GM18909 (cell line): ENCODE results near the gene CCDC174.
A peak's percentile ranks its signal among the peaks of the same experiment; 100 is the strongest.

Experiments
- ATAC-seq: cut with Tn5 transposase; IDR thresholded peaks from one replicate; pipeline ENCODE4 v1.9.1; 2021; ENCODE audit warnings: mild to moderate bottlenecking; ENCODE audit not compliant: unreplicated experiment, poor library complexity

CCDC174 gene

GRCh38 chr3:14624498-14624897, 27.1 kb upstream of the CCDC174 start:
- ATAC-seq = no peak

- ATAC-seq = no peak
Measured at GRCh38 chr3:14625443-14625842, 26.1 kb upstream of the CCDC174 start.

GRCh38 chr3:14627815-14628214, 23.7 kb upstream of the CCDC174 start:
- no peak for ATAC-seq

- no peak for ATAC-seq
Measured at GRCh38 chr3:14628406-14628805, 23.2 kb upstream of the CCDC174 start.

- no peak for ATAC-seq
Measured at GRCh38 chr3:14630404-14631100, 21.0 kb upstream of the CCDC174 start.

GRCh38 chr3:14631101-14631497, 20.5 kb upstream of the CCDC174 start:
- no peak for ATAC-seq

- ATAC-seq = no peak
Measured at GRCh38 chr3:14631687-14632441, 19.7 kb upstream of the CCDC174 start.

GRCh38 chr3:14632442-14632930, 19.1 kb upstream of the CCDC174 start:
- no peak for ATAC-seq

GRCh38 chr3:14633417-14633816, 18.1 kb upstream of the CCDC174 start:
- ATAC-seq = no peak

- ATAC-seq = peak; percentile 61
Measured at GRCh38 chr3:14633819-14634424, 17.6 kb upstream of the CCDC174 start.

- ATAC-seq = no peak
Measured at GRCh38 chr3:14634763-14635400, 16.7 kb upstream of the CCDC174 start.

GRCh38 chr3:14636496-14637087, 15.0 kb upstream of the CCDC174 start:
- no peak for ATAC-seq

GRCh38 chr3:14640157-14640562, 11.4 kb upstream of the CCDC174 start:
- no peak for ATAC-seq

GRCh38 chr3:14640734-14641133, 10.8 kb upstream of the CCDC174 start:
- no peak for ATAC-seq

GRCh38 chr3:14641346-14641745, 10.2 kb upstream of the CCDC174 start:
- ATAC-seq = no peak

GRCh38 chr3:14645453-14645852, 6.1 kb upstream of the CCDC174 start:
- ATAC-seq = no peak

GRCh38 chr3:14646131-14646573, 5.4 kb upstream of the CCDC174 start:
- ATAC-seq = no peak

GRCh38 chr3:14646589-14647413, 4.8 kb upstream of the CCDC174 start:
- no peak for ATAC-seq
